ENCODE results near the gene KRTAP12-2. TPM values are rescaled to one million over a fixed set of nuclear protein-coding genes. Genes with fewer than 3 reads are reported as not detected.

Gene KRTAP12-2
- total and polyA plus RNA-seq, 2 donors (not counting 3 experiments of a cell fraction or from before 2014, with no cell fraction given) = not detected

- DNase-seq (ENCODE audit: low read depth, low spot score) = no peak
- BruUV-seq (replicated peaks) = no TSS peak
- TF ChIP-seq FOS (IDR thresholded peaks at IDR 0.05; ENCODE audit: borderline replicate concordance, insufficient read depth, low read length) (no peak), POLR2A (IDR thresholded peaks at IDR 0.05; ENCODE audit: low read depth, low read length) (no peak), MYC (IDR thresholded peaks at IDR 0.05; ENCODE audit: low read depth, low read length) (no peak), EZH2 (IDR thresholded peaks at IDR 0.05; ENCODE audit: borderline replicate concordance, low read depth, low read length, severe bottlenecking) (no peak)
- H3K9me1 ChIP-seq (replicated peaks; ENCODE audit: control insufficient read depth, extremely low read depth, insufficient read depth, low read length) = no peaks in the 10 kb centered on the region
- H3K27ac ChIP-seq (ENCODE audit: insufficient read depth, low read depth, low read length) = no peak overlapping the region
- no peaks in the 10 kb centered on the region for H3K4me1 ChIP-seq (ENCODE audit: control insufficient read depth, extremely low read depth, insufficient read depth, low read length)
- intact Hi-C loops (cut with micrococcal nuclease) = no loop called here
- ChIA-PET CTCF (no interaction called here), POLR2A (no interaction called here)
- dilution Hi-C loops (cut with MboI; ENCODE audit: extremely low pct_ligation_motif_present, low sequenced_read_pairs) = no loop called here
- no peaks in the 10 kb centered on the region for H3K79me2 ChIP-seq (ENCODE audit: control insufficient read depth, insufficient read depth, low read length)
- no peak overlapping the region for H3K4me2 ChIP-seq (ENCODE audit: insufficient read depth, low read length)
- FAIRE-seq = no peak
- H4K20me1 ChIP-seq (replicated peaks; ENCODE audit: control insufficient read depth, extremely low read depth, insufficient read depth, low read length) = no peaks in the 10 kb centered on the region
- no peak overlapping the region for H3K9ac ChIP-seq (replicated peaks; ENCODE audit: extremely low read depth, insufficient read depth, low read length)
- H3K36me3 ChIP-seq (ENCODE audit: control insufficient read depth in 2 of 2, extremely low read depth in 1 of 2, insufficient read depth in 2 of 2, low read length in 2 of 2) = no peaks in the 10 kb centered on the region
- H3K4me3 ChIP-seq (replicated peaks in 1 of 3; ENCODE audit: insufficient read depth in 1 of 3, low read depth in 1 of 3, low read length in 3 of 3) = no peak overlapping the region
- peaks cover 4 to 10% of the 10 kb centered on the region in 2 experiments for H3K27me3 ChIP-seq (ENCODE audit: control insufficient read depth in 2 of 2, insufficient read depth in 2 of 2, low read length in 2 of 2)
- H2AFZ ChIP-seq (ENCODE audit: low read depth, low read length) = no peak overlapping the region
- H3K9me3 ChIP-seq (replicated peaks; ENCODE audit: control insufficient read depth, insufficient read depth, low read length) = no peaks in the 10 kb centered on the region
Measured at GRCh38 chr21:44682580-44683151, 15.9 kb upstream of the KRTAP12-2 start.

GRCh38 chr21:44681861-44682579 lies 15.3 kb upstream of the KRTAP12-2 start, which contains the start of gene KRTAP12-1:
Gene KRTAP12-1 (minus strand): TSS chr21:44682163. CDS start chr21:44682123, 40 bp downstream.
- DNase-seq (ENCODE audit: low read depth, low spot score) (no peak), FAIRE-seq (no peak)
- CTCF ChIA-PET = no interaction called here
- Histone ChIP-seq H3K4me2 (ENCODE audit: insufficient read depth, low read length) (no peak within 1 kb of the TSS), H3K9ac (replicated peaks; ENCODE audit: extremely low read depth, insufficient read depth, low read length) (no peak within 1 kb of the TSS), H3K9me3 (replicated peaks; ENCODE audit: control insufficient read depth, insufficient read depth, low read length) (no peaks in the 10 kb centered on the region), H3K4me1 (ENCODE audit: control insufficient read depth, extremely low read depth, insufficient read depth, low read length) (no peaks in the 10 kb centered on the region), H4K20me1 (replicated peaks; ENCODE audit: control insufficient read depth, extremely low read depth, insufficient read depth, low read length) (no peaks in the 10 kb centered on the region), H3K4me3 (replicated peaks in 1 of 3; ENCODE audit: insufficient read depth in 1 of 3, low read depth in 1 of 3, low read length in 3 of 3) (no peak within 1 kb of the TSS), H3K79me2 (ENCODE audit: control insufficient read depth, insufficient read depth, low read length) (no peaks in the 10 kb centered on the region), H3K27ac (ENCODE audit: insufficient read depth, low read depth, low read length) (no peak within 1 kb of the TSS), H3K9me1 (replicated peaks; ENCODE audit: control insufficient read depth, extremely low read depth, insufficient read depth, low read length) (no peaks in the 10 kb centered on the region), H2AFZ (ENCODE audit: low read depth, low read length) (no peak within 1 kb of the TSS), H3K36me3 (ENCODE audit: control insufficient read depth in 2 of 2, extremely low read depth in 1 of 2, insufficient read depth in 2 of 2, low read length in 2 of 2) (no peaks in the 10 kb centered on the region), H3K27me3 (ENCODE audit: control insufficient read depth in 2 of 2, insufficient read depth in 2 of 2, low read length in 2 of 2) (peaks cover 2 to 10% of the 10 kb centered on the region in 2 experiments)
- intact Hi-C loops (cut with micrococcal nuclease) (no loop called here), dilution Hi-C loops (cut with MboI; ENCODE audit: extremely low pct_ligation_motif_present, low sequenced_read_pairs) (no loop called here)
- no TSS peak for BruUV-seq (replicated peaks)
- POLR2A ChIA-PET = no interaction called here
- no peak for TF ChIP-seq GATA2 (IDR thresholded peaks at IDR 0.05; ENCODE audit: insufficient read depth, insufficient read length, low read depth, low read length)
- TF ChIP-seq EZH2 (IDR thresholded peaks at IDR 0.05; ENCODE audit: borderline replicate concordance, low read depth, low read length, severe bottlenecking) = no peak
- TF ChIP-seq POLR2AphosphoS5 (IDR thresholded peaks at IDR 0.05; ENCODE audit: insufficient read depth, low read depth, low read length) = no peak
- no peak for TF ChIP-seq FOS (IDR thresholded peaks at IDR 0.05; ENCODE audit: borderline replicate concordance, insufficient read depth, low read length)
- no peak for TF ChIP-seq CTCF (IDR thresholded peaks at IDR 0.05; ENCODE audit: extremely low read depth in 1 of 2, insufficient read depth in 1 of 2, low read depth in 1 of 2, low read length in 2 of 2)
- no peak for TF ChIP-seq MAX (IDR thresholded peaks at IDR 0.05; ENCODE audit: insufficient read depth, insufficient read length)
- TF ChIP-seq POLR2A (IDR thresholded peaks at IDR 0.05; ENCODE audit: low read depth, low read length) = no peak
- TF ChIP-seq MYC (IDR thresholded peaks at IDR 0.05; ENCODE audit: low read depth, low read length) = no peak
- no peak for TF ChIP-seq JUN (IDR thresholded peaks at IDR 0.05; ENCODE audit: borderline replicate concordance, insufficient read depth, insufficient read length, low read depth)

Data from endothelial cell of umbilical vein (primary cell).